Progenitor cell of endocrine pancreas (in vitro differentiated cells): Measurements from ENCODE around the gene DIS3L2. TPM values are rescaled to one million over a fixed set of nuclear protein-coding genes. Genes with fewer than 3 reads are reported as not detected.
"Not testable (repeated sequence)": the region's sequence is repeated elsewhere in the genome, so short reads cannot be mapped to it uniquely, and the experiment has no call there.

Source experiments
- DNase-seq: peaks from one replicate; pipeline ENCODE4 v3.0.0; 2021; ENCODE audit warnings: low spot score; ENCODE audit not compliant: unreplicated experiment
- H3K27ac Mint-ChIP-seq: 2 replicates; pipeline ENCODE4 v1.8.0; 2021; ENCODE audit warnings: mild to moderate bottlenecking, moderate library complexity, mixed read lengths
- H3K27me3 Mint-ChIP-seq: 2 replicates; pipeline ENCODE4 v1.8.0; 2021; ENCODE audit warnings: mixed read lengths
- H3K36me3 Mint-ChIP-seq: 2 replicates; pipeline ENCODE4 v1.8.0; 2022; ENCODE audit warnings: mixed read lengths; ENCODE audit not compliant: insufficient read depth
- H3K4me1 Mint-ChIP-seq: 2 replicates; pipeline ENCODE4 v1.8.0; 2021; ENCODE audit warnings: low read depth, mixed read lengths
- H3K4me3 Mint-ChIP-seq: 2 replicates; pipeline ENCODE4 v1.8.0; 2021; ENCODE audit warnings: low read depth, mild to moderate bottlenecking, moderate library complexity, mixed read lengths
- H3K9me3 Mint-ChIP-seq: 2 replicates; pipeline ENCODE4 v1.8.0; 2021; ENCODE audit warnings: low read depth, mixed read lengths
- CTCF ChIP-seq: fragments of 200-600 bp; sonication (generic); IDR thresholded peaks from one replicate; pipeline ENCODE4 v1.5.0; 2021; ENCODE audit warnings: antibody characterized with exemption, mild to moderate bottlenecking; ENCODE audit not compliant: unreplicated experiment
- total RNA-seq: library from RNA; stranded (reverse); gene quantifications from 2 replicates; pipeline ENCODE4 v1.2.1, GENCODE V29; 2021

DIS3L2 gene
- total RNA-seq, 1 donor from 2014 or later = 59.3 TPM

GRCh38 chr2:232147440-232148077 is 186.0 kb downstream of the DIS3L2 start:
- H3K27ac Mint-ChIP-seq = no peak overlapping the region
- no peaks in the 10 kb centered on the region for H3K4me1 Mint-ChIP-seq
- H3K27me3 Mint-ChIP-seq = no peaks in the 10 kb centered on the region
- no peaks in the 10 kb centered on the region for H3K36me3 Mint-ChIP-seq
- no peak overlapping the region for H3K4me3 Mint-ChIP-seq
- no peak for TF ChIP-seq CTCF
- no peaks in the 10 kb centered on the region for H3K9me3 Mint-ChIP-seq
- DNase-seq = no peak

- peaks cover 9% of the 10 kb centered on the region for H3K36me3 Mint-ChIP-seq
- no peak for DNase-seq
- TF ChIP-seq CTCF = no peak
- H3K27me3 Mint-ChIP-seq = no peaks in the 10 kb centered on the region
- H3K9me3 Mint-ChIP-seq = no peaks in the 10 kb centered on the region
- H3K27ac Mint-ChIP-seq = peak overlapping the region; percentile 39
- H3K4me3 Mint-ChIP-seq = no peak overlapping the region
- no peaks in the 10 kb centered on the region for H3K4me1 Mint-ChIP-seq
Observed at GRCh38 chr2:232162187-232162586, 200.7 kb downstream of the DIS3L2 start.

GRCh38 chr2:232170396-232170795 is 208.9 kb downstream of the DIS3L2 start:
- H3K4me1 Mint-ChIP-seq = peaks cover 1% of the 10 kb centered on the region
- DNase-seq = no peak
- H3K27me3 Mint-ChIP-seq = no peaks in the 10 kb centered on the region
- H3K9me3 Mint-ChIP-seq = peaks cover 3% of the 10 kb centered on the region
- peaks cover 6% of the 10 kb centered on the region for H3K36me3 Mint-ChIP-seq
- no peak overlapping the region for H3K4me3 Mint-ChIP-seq
- TF ChIP-seq CTCF = no peak
- H3K27ac Mint-ChIP-seq = no peak overlapping the region

- Mint-ChIP-seq H3K4me1 (no peaks in the 10 kb centered on the region), H3K9me3 (peaks cover 7% of the 10 kb centered on the region), H3K27me3 (no peaks in the 10 kb centered on the region), H3K36me3 (peaks cover 10% of the 10 kb centered on the region), H3K27ac (no peak overlapping the region), H3K4me3 (no peak overlapping the region)
- TF ChIP-seq CTCF = no peak
- no peak for DNase-seq
Observed at GRCh38 chr2:232174662-232175061, 213.1 kb downstream of the DIS3L2 start.

GRCh38 chr2:232176587-232176986 is 215.1 kb downstream of the DIS3L2 start:
- H3K27ac Mint-ChIP-seq, DNase-seq, H3K4me1 Mint-ChIP-seq, H3K27me3 Mint-ChIP-seq, H3K4me3 Mint-ChIP-seq: not testable (repeated sequence)
- Mint-ChIP-seq H3K36me3 (peaks cover 13% of the 10 kb centered on the region), H3K9me3 (peaks cover 11% of the 10 kb centered on the region)

GRCh38 chr2:232183279-232183678 is 221.8 kb downstream of the DIS3L2 start:
- H3K27me3 Mint-ChIP-seq = no peaks in the 10 kb centered on the region
- no peak overlapping the region for H3K27ac Mint-ChIP-seq
- TF ChIP-seq CTCF = no peak
- no peak for DNase-seq
- H3K4me3 Mint-ChIP-seq = no peak overlapping the region
- H3K9me3 Mint-ChIP-seq = peaks cover 13% of the 10 kb centered on the region
- peaks cover 23% of the 10 kb centered on the region for H3K36me3 Mint-ChIP-seq
- H3K4me1 Mint-ChIP-seq = peaks cover 2% of the 10 kb centered on the region
